SK-N-SH treated with all-trans-retinoic acid at 6 μM for 48 hours (cell line): ENCODE data around the gene IQCC.

Experiments used
- ARNTL ChIP-seq: fragments of 450-650 bp; formaldehyde crosslinking; IDR thresholded peaks from 2 replicates; pipeline ENCODE4 v1.5.0; 2020; ENCODE audit warnings: low read depth, mild to moderate bottlenecking, moderate library complexity, borderline replicate concordance
- ESRRG ChIP-seq: fragments of 250-450 bp; sonication (Bioruptor Pico); IDR thresholded peaks from 2 replicates; pipeline ENCODE4 v1.6.1; 2021; ENCODE audit warnings: mild to moderate bottlenecking
- GLIS3 ChIP-seq: fragments of 250-450 bp; sonication (Bioruptor Pico); IDR thresholded peaks from 2 replicates; pipeline ENCODE4 v1.5.0; 2020; ENCODE audit warnings: mild to moderate bottlenecking, moderate library complexity
- ISL1 ChIP-seq: fragments of 250-450 bp; sonication (Bioruptor Pico); IDR thresholded peaks from 2 replicates; pipeline ENCODE4 v2.1.2; 2022; ENCODE audit warnings: mild to moderate bottlenecking, moderate library complexity
- POU6F1 ChIP-seq: fragments of 250-450 bp; sonication (Bioruptor Pico); IDR thresholded peaks from 2 replicates; pipeline ENCODE4 v1.8.0; 2021; ENCODE audit warnings: low read depth, mild to moderate bottlenecking, moderate library complexity, borderline replicate concordance
- PPARA ChIP-seq: fragments of 250-450 bp; sonication (Bioruptor Pico); IDR thresholded peaks from 2 replicates; pipeline ENCODE4 v1.5.0; 2020; ENCODE audit warnings: mild to moderate bottlenecking, borderline replicate concordance
- TOX ChIP-seq: fragments of 250-450 bp; sonication (Bioruptor Pico); IDR thresholded peaks from 2 replicates; pipeline ENCODE4 v1.8.0; 2021; ENCODE audit warnings: mild to moderate bottlenecking, moderate library complexity, borderline replicate concordance
- ZFP3 ChIP-seq: fragments of 250-450 bp; sonication (Bioruptor Pico); IDR thresholded peaks from 2 replicates; pipeline ENCODE4 v1.5.0; 2020; ENCODE audit warnings: mild to moderate bottlenecking, moderate library complexity
- ZFP30 ChIP-seq: fragments of 450-650 bp; formaldehyde crosslinking; IDR thresholded peaks from 2 replicates; pipeline ENCODE4 v1.5.0; 2022; ENCODE audit warnings: mild to moderate bottlenecking, moderate library complexity
- ZNF565 ChIP-seq: fragments of 450-650 bp; formaldehyde crosslinking; conservative IDR thresholded peaks from 2 replicates; pipeline ENCODE4 v1.5.0; 2020; ENCODE audit warnings: low read depth, mild to moderate bottlenecking, moderate library complexity
- ZNF8 ChIP-seq: fragments of 450-650 bp; formaldehyde crosslinking; IDR thresholded peaks from 2 replicates; pipeline ENCODE4 v1.5.0; 2020; ENCODE audit warnings: mild to moderate bottlenecking, moderate library complexity
- TF ChIP-seq, protein P1 (sequence below): fragments of 250-450 bp; sonication (Bioruptor Pico); IDR thresholded peaks from 2 replicates; pipeline ENCODE4 v1.5.0; 2020; ENCODE audit warnings: mild to moderate bottlenecking, moderate library complexity
- TF ChIP-seq, protein P2 (sequence below): fragments of 250-450 bp; sonication (Bioruptor Pico); IDR thresholded peaks from 2 replicates; pipeline ENCODE4 v1.5.1; 2020; ENCODE audit warnings: low read depth, mild to moderate bottlenecking, moderate library complexity

- no peak for TF ChIP-seq TOX (CRISPR knock-in tag)
- no peak for TF ChIP-seq ARNTL (CRISPR knock-in tag)
- no peak for TF ChIP-seq POU6F1 (CRISPR knock-in tag)
- TF ChIP-seq, protein P1, sequence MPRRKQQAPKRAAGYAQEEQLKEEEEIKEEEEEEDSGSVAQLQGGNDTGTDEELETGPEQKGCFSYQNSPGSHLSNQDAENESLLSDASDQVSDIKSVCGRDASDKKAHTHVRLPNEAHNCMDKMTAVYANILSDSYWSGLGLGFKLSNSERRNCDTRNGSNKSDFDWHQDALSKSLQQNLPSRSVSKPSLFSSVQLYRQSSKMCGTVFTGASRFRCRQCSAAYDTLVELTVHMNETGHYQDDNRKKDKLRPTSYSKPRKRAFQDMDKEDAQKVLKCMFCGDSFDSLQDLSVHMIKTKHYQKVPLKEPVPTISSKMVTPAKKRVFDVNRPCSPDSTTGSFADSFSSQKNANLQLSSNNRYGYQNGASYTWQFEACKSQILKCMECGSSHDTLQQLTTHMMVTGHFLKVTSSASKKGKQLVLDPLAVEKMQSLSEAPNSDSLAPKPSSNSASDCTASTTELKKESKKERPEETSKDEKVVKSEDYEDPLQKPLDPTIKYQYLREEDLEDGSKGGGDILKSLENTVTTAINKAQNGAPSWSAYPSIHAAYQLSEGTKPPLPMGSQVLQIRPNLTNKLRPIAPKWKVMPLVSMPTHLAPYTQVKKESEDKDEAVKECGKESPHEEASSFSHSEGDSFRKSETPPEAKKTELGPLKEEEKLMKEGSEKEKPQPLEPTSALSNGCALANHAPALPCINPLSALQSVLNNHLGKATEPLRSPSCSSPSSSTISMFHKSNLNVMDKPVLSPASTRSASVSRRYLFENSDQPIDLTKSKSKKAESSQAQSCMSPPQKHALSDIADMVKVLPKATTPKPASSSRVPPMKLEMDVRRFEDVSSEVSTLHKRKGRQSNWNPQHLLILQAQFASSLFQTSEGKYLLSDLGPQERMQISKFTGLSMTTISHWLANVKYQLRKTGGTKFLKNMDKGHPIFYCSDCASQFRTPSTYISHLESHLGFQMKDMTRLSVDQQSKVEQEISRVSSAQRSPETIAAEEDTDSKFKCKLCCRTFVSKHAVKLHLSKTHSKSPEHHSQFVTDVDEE (CRISPR knock-in tag) = no peak
- TF ChIP-seq ISL1 (CRISPR knock-in tag) = no peak
- TF ChIP-seq ZFP30 (CRISPR knock-in tag) = no peak
- TF ChIP-seq, protein P2, sequence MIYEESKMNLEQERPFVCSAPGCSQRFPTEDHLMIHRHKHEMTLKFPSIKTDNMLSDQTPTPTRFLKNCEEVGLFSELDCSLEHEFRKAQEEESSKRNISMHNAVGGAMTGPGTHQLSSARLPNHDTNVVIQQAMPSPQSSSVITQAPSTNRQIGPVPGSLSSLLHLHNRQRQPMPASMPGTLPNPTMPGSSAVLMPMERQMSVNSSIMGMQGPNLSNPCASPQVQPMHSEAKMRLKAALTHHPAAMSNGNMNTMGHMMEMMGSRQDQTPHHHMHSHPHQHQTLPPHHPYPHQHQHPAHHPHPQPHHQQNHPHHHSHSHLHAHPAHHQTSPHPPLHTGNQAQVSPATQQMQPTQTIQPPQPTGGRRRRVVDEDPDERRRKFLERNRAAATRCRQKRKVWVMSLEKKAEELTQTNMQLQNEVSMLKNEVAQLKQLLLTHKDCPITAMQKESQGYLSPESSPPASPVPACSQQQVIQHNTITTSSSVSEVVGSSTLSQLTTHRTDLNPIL = no peak
- TF ChIP-seq ESRRG (CRISPR knock-in tag) = no peak
- TF ChIP-seq ZNF8 = no peak
- TF ChIP-seq GLIS3 (CRISPR knock-in tag) = no peak
- no peak for TF ChIP-seq PPARA (CRISPR knock-in tag)
- no peak for TF ChIP-seq ZNF565
- no peak for TF ChIP-seq ZFP3 (CRISPR knock-in tag)
Measured at GRCh38 chr1:32195531-32195930, 9.9 kb upstream of the IQCC start.
